ENCODE data around the gene C1orf56. TPM values are rescaled to one million over a fixed set of nuclear protein-coding genes. Genes with fewer than 3 reads are reported as not detected.

Gene C1orf56
- total and polyA plus RNA-seq, 2 experiments from 2014 or later = 2.8 to 17.7 TPM

- in situ Hi-C loops (cut with MboI) = no loop called here
- DNase-seq = no peak
- 73 to 75% methylated on average over 4 of the region's 4 CpGs for WGBS, 2 experiments (ENCODE audit: low coverage in 1 of 2, low lambda C conversion rate in 2 of 2, missing lambda C conversion rate in 2 of 2)
- H4K20me1 ChIP-seq (ENCODE audit: insufficient read depth) = peaks cover 4% of the 10 kb centered on the region; the same call in 1 of the 2 replicates
- peak overlapping the region; percentile 90 for H3K4me3 ChIP-seq
- peak overlapping the region; percentile 74 for H3K27ac ChIP-seq
- TF ChIP-seq EZH2 (IDR thresholded peaks at IDR 0.05; ENCODE audit: insufficient read depth, poor library complexity, severe bottlenecking) = no peak
- no peak for TF ChIP-seq EZH2phosphoT487 (IDR thresholded peaks at IDR 0.05; ENCODE audit: insufficient read depth, low read depth)
- H3K4me2 ChIP-seq (ENCODE audit: unreplicated experiment) = peak overlapping the region; percentile 97
- peak overlapping the region; percentile 92 for H3K9ac ChIP-seq
- peak overlapping the region; percentile 91 for H2AFZ ChIP-seq
- H3K36me3 ChIP-seq (ENCODE audit: low read depth) = 0 out of 2 replicates have a peak, but pooled peaks cover 2% of the 10 kb centered on the region
- H3K79me2 ChIP-seq (ENCODE audit: insufficient read depth) = peaks cover 91% of the 10 kb centered on the region
- peaks cover 16% of the 10 kb centered on the region for H3F3A ChIP-seq (ENCODE audit: insufficient read depth)
- H3K27me3 ChIP-seq (replicated peaks; ENCODE audit: insufficient read depth) = no peaks in the 10 kb centered on the region
- no peaks in the 10 kb centered on the region for H3K9me2 ChIP-seq (ENCODE audit: insufficient read depth)
- no peaks in the 10 kb centered on the region for H3K9me3 ChIP-seq (ENCODE audit: low read depth)
- H3K4me1 ChIP-seq (ENCODE audit: insufficient read depth) = peaks cover 43% of the 10 kb centered on the region
Observed at GRCh38 chr1:151060657-151061421, 13.3 kb downstream of the C1orf56 start.

- no peak overlapping the region for H3K4me2 ChIP-seq (ENCODE audit: unreplicated experiment)
- no peak overlapping the region for H3K4me3 ChIP-seq
- no peaks in the 10 kb centered on the region for H3K36me3 ChIP-seq (ENCODE audit: low read depth)
- no peak overlapping the region for H2AFZ ChIP-seq
- no peak overlapping the region for H3K9ac ChIP-seq
- peaks cover 34% of the 10 kb centered on the region for H3K4me1 ChIP-seq (ENCODE audit: insufficient read depth)
- peak overlapping the region; percentile 100; the same call in 1 of the 2 replicates for H3K27ac ChIP-seq
- H3K79me2 ChIP-seq (ENCODE audit: insufficient read depth) = peaks cover 89% of the 10 kb centered on the region
- DNase-seq = no peak
- H3F3A ChIP-seq (ENCODE audit: insufficient read depth) = peaks cover 16% of the 10 kb centered on the region
- H3K9me2 ChIP-seq (ENCODE audit: insufficient read depth) = no peaks in the 10 kb centered on the region
- no peaks in the 10 kb centered on the region for H3K9me3 ChIP-seq (ENCODE audit: low read depth)
- TF ChIP-seq EZH2phosphoT487 (IDR thresholded peaks at IDR 0.05; ENCODE audit: insufficient read depth, low read depth) (no peak), EZH2 (IDR thresholded peaks at IDR 0.05; ENCODE audit: insufficient read depth, poor library complexity, severe bottlenecking) (no peak)
- in situ Hi-C loops (cut with MboI) = no loop called here
- 94 to 100% methylated on average over 2 of the region's 2 CpGs for WGBS, 2 experiments (ENCODE audit: low coverage in 1 of 2, low lambda C conversion rate in 2 of 2, missing lambda C conversion rate in 2 of 2)
- 0 out of 2 replicates have a peak, but pooled peaks cover 3% of the 10 kb centered on the region for H4K20me1 ChIP-seq (ENCODE audit: insufficient read depth)
- H3K27me3 ChIP-seq (replicated peaks; ENCODE audit: insufficient read depth) = no peaks in the 10 kb centered on the region
Observed at GRCh38 chr1:151061704-151062103, 14.2 kb downstream of the C1orf56 start.

DNA sequence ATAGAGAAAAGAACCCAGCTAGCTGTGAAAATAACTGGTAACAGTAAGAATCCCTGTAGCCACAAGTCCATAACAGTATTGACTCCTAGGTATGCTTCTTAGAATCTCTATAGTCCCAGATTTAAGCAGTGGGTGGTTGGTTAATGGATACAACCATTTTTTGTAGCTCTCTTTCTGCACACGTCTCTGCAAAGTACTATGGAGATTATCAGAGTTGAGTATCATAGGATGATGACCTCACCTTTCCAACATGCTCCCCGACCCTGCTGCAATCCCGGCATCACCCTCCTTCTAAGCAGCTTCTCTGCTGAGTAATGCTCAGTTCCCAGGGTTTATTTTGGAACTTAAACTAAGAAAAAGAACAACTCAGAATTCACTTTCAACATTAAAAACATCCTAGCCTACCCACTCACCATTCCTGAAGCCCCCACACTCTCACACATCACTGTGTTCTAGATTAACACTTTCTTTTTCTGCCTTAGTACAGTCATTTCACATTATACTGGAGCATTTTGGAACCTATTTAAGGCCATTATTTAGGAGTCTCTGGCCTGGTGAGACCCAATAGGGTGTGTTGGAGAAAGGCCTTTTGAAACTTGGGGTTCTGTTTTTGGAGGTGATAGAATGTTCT, 15.3 kb downstream of the C1orf56 start:
- TF ChIP-seq EZH2 (IDR thresholded peaks at IDR 0.05; ENCODE audit: insufficient read depth, poor library complexity, severe bottlenecking) = no peak
- no peak for TF ChIP-seq EZH2phosphoT487 (IDR thresholded peaks at IDR 0.05; ENCODE audit: insufficient read depth, low read depth)
- WGBS, 2 experiments (ENCODE audit: low coverage in 1 of 2, low lambda C conversion rate in 2 of 2, missing lambda C conversion rate in 2 of 2) = 2 to 3% methylated on average over 3 of the region's 3 CpGs
- H3K4me3 ChIP-seq = peak overlapping the region; percentile 54
- H3K27me3 ChIP-seq (replicated peaks; ENCODE audit: insufficient read depth) = no peaks in the 10 kb centered on the region
- H3F3A ChIP-seq (ENCODE audit: insufficient read depth) = peaks cover 16% of the 10 kb centered on the region
- peak; percentile 97 for DNase-seq
- H4K20me1 ChIP-seq (ENCODE audit: insufficient read depth) = no peaks in the 10 kb centered on the region
- no peaks in the 10 kb centered on the region for H3K9me3 ChIP-seq (ENCODE audit: low read depth)
- in situ Hi-C loops (cut with MboI) = no loop called here
- H3K9me2 ChIP-seq (ENCODE audit: insufficient read depth) = no peaks in the 10 kb centered on the region
- H3K36me3 ChIP-seq (ENCODE audit: low read depth) = no peaks in the 10 kb centered on the region
- peaks cover 88% of the 10 kb centered on the region for H3K79me2 ChIP-seq (ENCODE audit: insufficient read depth)
- peak overlapping the region; percentile 78; the same call in 1 of the 2 replicates for H2AFZ ChIP-seq
- peak overlapping the region; percentile 85 for H3K9ac ChIP-seq
- H3K27ac ChIP-seq = peak overlapping the region; percentile 100
- peaks cover 23% of the 10 kb centered on the region for H3K4me1 ChIP-seq (ENCODE audit: insufficient read depth)
- H3K4me2 ChIP-seq (ENCODE audit: unreplicated experiment) = peak overlapping the region; percentile 72

DNA sequence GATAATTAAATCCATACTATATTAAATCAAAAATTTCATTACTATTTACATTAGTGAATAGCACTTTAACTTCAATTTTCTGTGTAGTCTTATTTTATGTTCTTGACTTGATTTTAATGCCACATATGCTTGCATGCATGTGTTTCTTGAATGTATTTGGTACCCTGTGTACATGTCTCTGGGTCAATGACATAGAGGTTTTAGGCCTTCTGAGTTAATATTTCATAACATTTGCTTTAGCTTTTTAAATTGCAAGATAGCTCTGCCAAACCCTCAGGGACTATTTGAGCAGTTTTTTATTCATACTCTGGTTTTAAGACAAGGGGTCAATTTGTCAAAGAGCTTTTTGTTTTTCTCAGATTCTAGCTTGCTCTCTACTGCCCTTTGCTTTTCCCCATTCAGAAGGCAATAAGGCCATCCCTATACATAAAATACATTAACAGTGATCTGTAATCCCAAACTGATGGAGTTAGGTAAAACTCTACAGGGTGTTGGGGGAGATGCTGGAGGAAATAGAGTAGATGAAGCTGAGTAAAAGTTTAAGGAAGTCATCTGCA, 17.6 kb downstream of the C1orf56 start:
- no peak overlapping the region for H3K27ac ChIP-seq
- no peaks in the 10 kb centered on the region for H3K9me2 ChIP-seq (ENCODE audit: insufficient read depth)
- no peaks in the 10 kb centered on the region for H3K36me3 ChIP-seq (ENCODE audit: low read depth)
- H4K20me1 ChIP-seq (ENCODE audit: insufficient read depth) = no peaks in the 10 kb centered on the region
- H3K79me2 ChIP-seq (ENCODE audit: insufficient read depth) = peaks cover 77% of the 10 kb centered on the region
- peaks cover 21% of the 10 kb centered on the region; the same call in 1 of the 2 replicates for H3F3A ChIP-seq (ENCODE audit: insufficient read depth)
- in situ Hi-C loops (cut with MboI) = no loop called here
- H3K4me2 ChIP-seq (ENCODE audit: unreplicated experiment) = no peak overlapping the region
- H3K9me3 ChIP-seq (ENCODE audit: low read depth) = no peaks in the 10 kb centered on the region
- no peaks in the 10 kb centered on the region for H3K27me3 ChIP-seq (replicated peaks; ENCODE audit: insufficient read depth)
- no peak for DNase-seq
- H3K4me1 ChIP-seq (ENCODE audit: insufficient read depth) = peaks cover 24% of the 10 kb centered on the region
- no peak overlapping the region for H3K9ac ChIP-seq
- no peak overlapping the region for H3K4me3 ChIP-seq
- no peak overlapping the region for H2AFZ ChIP-seq
- TF ChIP-seq EZH2phosphoT487 (IDR thresholded peaks at IDR 0.05; ENCODE audit: insufficient read depth, low read depth) (no peak), EZH2 (IDR thresholded peaks at IDR 0.05; ENCODE audit: insufficient read depth, poor library complexity, severe bottlenecking) (no peak)

Data from GM23248 (cell line).